WTC11 (cell line): ENCODE data around the gene CD164. TPM values are rescaled to one million over a fixed set of nuclear protein-coding genes. Genes with fewer than 3 reads are reported as not detected.
"Not testable (repeated sequence)": the region's sequence is repeated elsewhere in the genome, so short reads cannot be mapped to it uniquely, and the experiment has no call there.

Source experiments
- ATAC-seq: fragments of 200-7000 bp; cut with Tn5 transposase; 2 replicates; pipeline ENCODE4 v1.10.0; 2021; ENCODE audit warnings: mild to moderate bottlenecking, moderate library complexity
- CTCF ChIA-PET: fragments of 300-600 bp; sonication (Branson Sonifier 250); formaldehyde crosslinking; loops from one replicate; lab custom pipeline; 2021; ENCODE audit warnings: antibody characterized with exemption; lab: Charles Lee
- POLR2A ChIA-PET: fragments of 350-600 bp; sonication (Branson Sonifier 250); formaldehyde crosslinking; loops from one replicate; lab custom pipeline; 2021; ENCODE audit warnings: antibody characterized with exemption; lab: Charles Lee
- DNase-seq: peaks from one replicate; pipeline ENCODE4 v3.0.0; 2021; ENCODE audit warnings: low spot score
- H3K27ac Mint-ChIP-seq: 2 replicates; pipeline ENCODE4 v1.8.0; 2021; ENCODE audit warnings: mixed read lengths
- H3K27me3 Mint-ChIP-seq: 2 replicates; pipeline ENCODE4 v1.8.0; 2021; ENCODE audit warnings: low read depth, mild to moderate bottlenecking, moderate library complexity, mixed read lengths
- H3K36me3 Mint-ChIP-seq: 2 replicates; pipeline ENCODE4 v1.8.0; 2021; ENCODE audit warnings: mixed read lengths
- H3K4me1 Mint-ChIP-seq: 2 replicates; pipeline ENCODE4 v1.8.0; 2022; ENCODE audit warnings: mixed read lengths
- H3K4me3 Mint-ChIP-seq: 2 replicates; pipeline ENCODE4 v1.8.0; 2021; ENCODE audit warnings: mild to moderate bottlenecking, moderate library complexity, mixed read lengths
- H3K9me3 Mint-ChIP-seq: 2 replicates; pipeline ENCODE4 v1.8.0; 2021; ENCODE audit warnings: mixed read lengths
- CBFB ChIP-seq: sonication (generic); formaldehyde crosslinking; IDR thresholded peaks from 2 replicates; pipeline ENCODE4 v1.8.1; 2022; ENCODE audit warnings: mild to moderate bottlenecking, low read depth, missing genetic modification reagents
- GABPB1 ChIP-seq: sonication (generic); formaldehyde crosslinking; IDR thresholded peaks from 2 replicates; pipeline ENCODE4 v1.8.1; 2023; ENCODE audit warnings: mild to moderate bottlenecking, missing genetic modification reagents
- NFYB ChIP-seq: sonication (generic); formaldehyde crosslinking; conservative IDR thresholded peaks from 2 replicates; pipeline ENCODE4 v1.8.0; 2022; ENCODE audit warnings: low read depth, missing genetic modification reagents
- SMAD3 ChIP-seq: sonication (generic); formaldehyde crosslinking; IDR thresholded peaks from 2 replicates; pipeline ENCODE4 v1.8.0; 2022; ENCODE audit warnings: missing genetic modification reagents, mild to moderate bottlenecking, borderline replicate concordance
- TEAD4 ChIP-seq: sonication (generic); formaldehyde crosslinking; IDR thresholded peaks from 2 replicates; pipeline ENCODE4 v1.8.0; 2022; ENCODE audit warnings: mild to moderate bottlenecking, missing genetic modification reagents
- ZNF671 ChIP-seq: fragments of 250-450 bp; sonication (Bioruptor Pico); IDR thresholded peaks from 2 replicates; pipeline ENCODE4 v1.8.0; 2021; ENCODE audit warnings: mild to moderate bottlenecking
- total RNA-seq: library from RNA; stranded (reverse); gene quantifications from 3 replicates; pipeline ENCODE4 v1.2.3, GENCODE V29; 2021
- TF ChIP-seq, protein P1 (sequence below): sonication (generic); formaldehyde crosslinking; IDR thresholded peaks from 2 replicates; pipeline ENCODE4 v1.8.0; 2023; ENCODE audit warnings: missing genetic modification reagents, mild to moderate bottlenecking, borderline replicate concordance
- TF ChIP-seq, protein P2 (sequence below): fragments of 200-600 bp; IDR thresholded peaks from 2 replicates; pipeline ENCODE4 v1.8.0; 2022; ENCODE audit warnings: antibody characterized with exemption
- TF ChIP-seq, protein P3 (sequence below): sonication (generic); formaldehyde crosslinking; conservative IDR thresholded peaks from 2 replicates; pipeline ENCODE4 v1.8.1; 2023; ENCODE audit warnings: mild to moderate bottlenecking, low read depth, missing genetic modification reagents, moderate library complexity
- TF ChIP-seq, protein P4 (sequence below): sonication (generic); formaldehyde crosslinking; IDR thresholded peaks from 2 replicates; pipeline ENCODE4 v1.8.0; 2022; ENCODE audit warnings: missing genetic modification reagents
- TF ChIP-seq, protein P5 (sequence below): fragments of 250-450 bp; sonication (Bioruptor Pico); IDR thresholded peaks from 2 replicates; pipeline ENCODE4 v1.9.0; 2021; ENCODE audit warnings: mild to moderate bottlenecking

CD164 gene
- total RNA-seq, 1 experiment from 2014 or later, result 74.9 TPM

DNA sequence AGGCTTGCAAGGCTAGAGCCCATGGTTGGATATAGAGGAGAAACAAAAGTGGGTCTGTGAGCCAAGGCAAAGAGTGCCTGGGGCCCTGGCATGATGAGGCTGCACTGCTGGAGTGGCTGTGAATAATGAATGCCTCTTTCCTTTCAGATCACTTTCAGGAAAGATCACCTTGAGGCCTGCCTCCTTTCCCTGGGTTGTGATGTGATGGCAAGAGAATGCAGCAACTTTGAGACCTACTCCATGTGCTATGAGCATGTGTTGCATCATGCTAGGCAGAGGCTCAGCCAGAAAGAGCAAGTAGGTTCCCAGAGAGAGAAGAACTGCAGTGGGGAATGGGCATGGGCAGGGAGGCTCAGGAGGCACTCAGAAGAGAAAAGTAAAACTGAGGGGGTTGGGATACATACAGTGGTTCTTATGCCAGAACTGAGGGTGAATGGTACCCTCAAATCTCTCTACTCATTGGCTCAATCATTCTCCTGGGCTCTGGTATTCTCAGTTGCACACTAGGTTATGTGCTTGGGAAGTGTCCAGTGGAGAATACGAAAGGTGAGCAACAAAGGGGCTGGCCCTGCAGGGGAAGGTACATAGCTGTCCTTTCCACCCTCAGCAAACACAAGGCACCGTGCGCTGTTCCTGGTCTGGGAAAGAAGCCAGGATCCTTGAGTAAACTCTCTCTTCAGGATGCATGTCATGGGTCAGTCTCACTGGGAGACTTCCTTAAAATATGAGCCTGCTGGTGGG lies 45.9 kb downstream of the CD164 start (continued):
- peak; percentile 87 for TF ChIP-seq GABPB1 (CRISPR knock-in tag)
- TF ChIP-seq, all 79 proteins: peak for 2

DNA sequence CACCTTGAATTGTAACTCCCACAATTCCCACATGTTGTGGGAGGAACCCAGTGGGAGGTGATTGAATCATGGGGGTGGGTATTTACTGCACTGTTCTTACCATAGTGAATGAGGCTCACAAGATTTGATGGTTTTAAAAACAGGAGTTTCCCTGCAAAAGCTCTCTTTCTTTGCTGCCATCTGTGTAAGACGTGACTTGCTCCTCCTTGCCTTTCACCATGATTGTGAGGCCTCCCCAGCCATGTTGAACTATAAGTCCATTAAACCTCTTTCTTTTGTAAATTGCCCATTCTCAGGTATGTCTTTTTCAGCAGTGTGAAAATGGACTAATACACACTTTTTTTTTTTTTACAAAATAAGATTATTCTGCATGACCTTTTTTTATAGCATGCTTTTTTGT lies 48.4 kb downstream of the CD164 start:
- H3K4me1 Mint-ChIP-seq, DNase-seq, CTCF ChIA-PET, H3K27me3 Mint-ChIP-seq, H3K36me3 Mint-ChIP-seq, H3K4me3 Mint-ChIP-seq, H3K27ac Mint-ChIP-seq, POLR2A ChIA-PET, ATAC-seq: not testable (repeated sequence)
- H3K9me3 Mint-ChIP-seq, result peaks cover 17% of the 10 kb centered on the region

DNA sequence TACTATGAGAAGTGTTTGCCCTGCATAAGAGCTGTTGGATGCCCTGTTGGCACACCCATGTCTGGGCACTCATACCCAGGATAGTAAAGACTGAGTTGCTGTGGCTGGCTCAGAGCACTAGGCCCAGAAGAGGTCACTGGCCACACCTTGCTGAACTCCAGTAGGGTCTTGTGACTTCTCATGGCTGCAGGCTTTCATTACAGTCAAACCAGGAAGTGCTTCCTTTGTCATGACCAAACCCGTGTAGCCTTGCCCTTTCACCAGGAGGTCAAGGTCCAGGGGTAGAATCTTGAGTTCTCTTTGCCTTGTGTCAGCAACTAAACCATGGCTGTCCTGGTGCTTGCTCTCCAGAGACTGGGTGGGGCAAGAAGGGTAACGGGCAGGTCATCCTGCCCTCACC lies 49.5 kb downstream of the CD164 start:
- CTCF ChIA-PET, result no interaction called here
- no peak overlapping the region for H3K27ac Mint-ChIP-seq
- DNase-seq (no peak), ATAC-seq (no peak)
- peaks cover 4% of the 10 kb centered on the region for H3K36me3 Mint-ChIP-seq
- H3K27me3 Mint-ChIP-seq, result no peaks in the 10 kb centered on the region
- peaks cover 17% of the 10 kb centered on the region for H3K9me3 Mint-ChIP-seq
- no peak overlapping the region for H3K4me3 Mint-ChIP-seq
- peaks cover 6% of the 10 kb centered on the region for H3K4me1 Mint-ChIP-seq
- no peak for TF ChIP-seq SMAD3 (CRISPR knock-in tag)
- no peak for TF ChIP-seq NFYB (CRISPR knock-in tag)
- TF ChIP-seq CBFB, result no peak
- POLR2A ChIA-PET, result no interaction called here

DNA sequence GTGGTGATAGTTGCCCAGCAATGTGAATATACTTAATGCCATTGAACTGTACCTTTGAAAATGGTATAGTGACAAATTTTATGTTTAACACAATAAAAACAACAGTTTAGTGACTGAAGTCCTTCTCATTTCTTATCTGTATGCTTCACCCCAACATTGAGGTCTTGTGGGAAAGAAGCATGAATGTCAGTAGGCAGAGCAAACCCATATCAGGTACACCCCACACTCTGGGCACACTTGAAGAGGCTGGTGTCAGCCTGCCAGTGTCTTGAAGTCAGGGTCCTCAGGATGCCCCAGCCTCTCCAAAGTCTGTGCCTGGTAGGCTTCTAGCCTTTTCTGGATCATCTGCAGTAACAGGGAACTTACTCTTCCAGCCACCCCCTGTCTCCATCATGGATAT lies 51.2 kb downstream of the CD164 start:
- ATAC-seq (no peak), DNase-seq (no peak)
- no peak overlapping the region for H3K27ac Mint-ChIP-seq
- H3K4me1 Mint-ChIP-seq, result peaks cover 6% of the 10 kb centered on the region
- ChIA-PET POLR2A (no interaction called here), CTCF (no interaction called here)
- H3K27me3 Mint-ChIP-seq, result no peaks in the 10 kb centered on the region
- peaks cover 4% of the 10 kb centered on the region for H3K36me3 Mint-ChIP-seq
- no peak overlapping the region for H3K4me3 Mint-ChIP-seq
- peaks cover 17% of the 10 kb centered on the region for H3K9me3 Mint-ChIP-seq
- TF ChIP-seq ZNF671 (CRISPR knock-in tag) (no peak), TEAD4 (CRISPR knock-in tag) (no peak)
- TF ChIP-seq, protein P1, sequence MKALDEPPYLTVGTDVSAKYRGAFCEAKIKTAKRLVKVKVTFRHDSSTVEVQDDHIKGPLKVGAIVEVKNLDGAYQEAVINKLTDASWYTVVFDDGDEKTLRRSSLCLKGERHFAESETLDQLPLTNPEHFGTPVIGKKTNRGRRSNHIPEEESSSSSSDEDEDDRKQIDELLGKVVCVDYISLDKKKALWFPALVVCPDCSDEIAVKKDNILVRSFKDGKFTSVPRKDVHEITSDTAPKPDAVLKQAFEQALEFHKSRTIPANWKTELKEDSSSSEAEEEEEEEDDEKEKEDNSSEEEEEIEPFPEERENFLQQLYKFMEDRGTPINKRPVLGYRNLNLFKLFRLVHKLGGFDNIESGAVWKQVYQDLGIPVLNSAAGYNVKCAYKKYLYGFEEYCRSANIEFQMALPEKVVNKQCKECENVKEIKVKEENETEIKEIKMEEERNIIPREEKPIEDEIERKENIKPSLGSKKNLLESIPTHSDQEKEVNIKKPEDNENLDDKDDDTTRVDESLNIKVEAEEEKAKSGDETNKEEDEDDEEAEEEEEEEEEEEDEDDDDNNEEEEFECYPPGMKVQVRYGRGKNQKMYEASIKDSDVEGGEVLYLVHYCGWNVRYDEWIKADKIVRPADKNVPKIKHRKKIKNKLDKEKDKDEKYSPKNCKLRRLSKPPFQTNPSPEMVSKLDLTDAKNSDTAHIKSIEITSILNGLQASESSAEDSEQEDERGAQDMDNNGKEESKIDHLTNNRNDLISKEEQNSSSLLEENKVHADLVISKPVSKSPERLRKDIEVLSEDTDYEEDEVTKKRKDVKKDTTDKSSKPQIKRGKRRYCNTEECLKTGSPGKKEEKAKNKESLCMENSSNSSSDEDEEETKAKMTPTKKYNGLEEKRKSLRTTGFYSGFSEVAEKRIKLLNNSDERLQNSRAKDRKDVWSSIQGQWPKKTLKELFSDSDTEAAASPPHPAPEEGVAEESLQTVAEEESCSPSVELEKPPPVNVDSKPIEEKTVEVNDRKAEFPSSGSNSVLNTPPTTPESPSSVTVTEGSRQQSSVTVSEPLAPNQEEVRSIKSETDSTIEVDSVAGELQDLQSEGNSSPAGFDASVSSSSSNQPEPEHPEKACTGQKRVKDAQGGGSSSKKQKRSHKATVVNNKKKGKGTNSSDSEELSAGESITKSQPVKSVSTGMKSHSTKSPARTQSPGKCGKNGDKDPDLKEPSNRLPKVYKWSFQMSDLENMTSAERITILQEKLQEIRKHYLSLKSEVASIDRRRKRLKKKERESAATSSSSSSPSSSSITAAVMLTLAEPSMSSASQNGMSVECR, result no peak
- TF ChIP-seq, protein P2, sequence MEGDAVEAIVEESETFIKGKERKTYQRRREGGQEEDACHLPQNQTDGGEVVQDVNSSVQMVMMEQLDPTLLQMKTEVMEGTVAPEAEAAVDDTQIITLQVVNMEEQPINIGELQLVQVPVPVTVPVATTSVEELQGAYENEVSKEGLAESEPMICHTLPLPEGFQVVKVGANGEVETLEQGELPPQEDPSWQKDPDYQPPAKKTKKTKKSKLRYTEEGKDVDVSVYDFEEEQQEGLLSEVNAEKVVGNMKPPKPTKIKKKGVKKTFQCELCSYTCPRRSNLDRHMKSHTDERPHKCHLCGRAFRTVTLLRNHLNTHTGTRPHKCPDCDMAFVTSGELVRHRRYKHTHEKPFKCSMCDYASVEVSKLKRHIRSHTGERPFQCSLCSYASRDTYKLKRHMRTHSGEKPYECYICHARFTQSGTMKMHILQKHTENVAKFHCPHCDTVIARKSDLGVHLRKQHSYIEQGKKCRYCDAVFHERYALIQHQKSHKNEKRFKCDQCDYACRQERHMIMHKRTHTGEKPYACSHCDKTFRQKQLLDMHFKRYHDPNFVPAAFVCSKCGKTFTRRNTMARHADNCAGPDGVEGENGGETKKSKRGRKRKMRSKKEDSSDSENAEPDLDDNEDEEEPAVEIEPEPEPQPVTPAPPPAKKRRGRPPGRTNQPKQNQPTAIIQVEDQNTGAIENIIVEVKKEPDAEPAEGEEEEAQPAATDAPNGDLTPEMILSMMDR, result no peak
- TF ChIP-seq, protein P3, sequence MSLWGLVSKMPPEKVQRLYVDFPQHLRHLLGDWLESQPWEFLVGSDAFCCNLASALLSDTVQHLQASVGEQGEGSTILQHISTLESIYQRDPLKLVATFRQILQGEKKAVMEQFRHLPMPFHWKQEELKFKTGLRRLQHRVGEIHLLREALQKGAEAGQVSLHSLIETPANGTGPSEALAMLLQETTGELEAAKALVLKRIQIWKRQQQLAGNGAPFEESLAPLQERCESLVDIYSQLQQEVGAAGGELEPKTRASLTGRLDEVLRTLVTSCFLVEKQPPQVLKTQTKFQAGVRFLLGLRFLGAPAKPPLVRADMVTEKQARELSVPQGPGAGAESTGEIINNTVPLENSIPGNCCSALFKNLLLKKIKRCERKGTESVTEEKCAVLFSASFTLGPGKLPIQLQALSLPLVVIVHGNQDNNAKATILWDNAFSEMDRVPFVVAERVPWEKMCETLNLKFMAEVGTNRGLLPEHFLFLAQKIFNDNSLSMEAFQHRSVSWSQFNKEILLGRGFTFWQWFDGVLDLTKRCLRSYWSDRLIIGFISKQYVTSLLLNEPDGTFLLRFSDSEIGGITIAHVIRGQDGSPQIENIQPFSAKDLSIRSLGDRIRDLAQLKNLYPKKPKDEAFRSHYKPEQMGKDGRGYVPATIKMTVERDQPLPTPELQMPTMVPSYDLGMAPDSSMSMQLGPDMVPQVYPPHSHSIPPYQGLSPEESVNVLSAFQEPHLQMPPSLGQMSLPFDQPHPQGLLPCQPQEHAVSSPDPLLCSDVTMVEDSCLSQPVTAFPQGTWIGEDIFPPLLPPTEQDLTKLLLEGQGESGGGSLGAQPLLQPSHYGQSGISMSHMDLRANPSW (CRISPR knock-in tag), result no peak
- TF ChIP-seq, protein P4, sequence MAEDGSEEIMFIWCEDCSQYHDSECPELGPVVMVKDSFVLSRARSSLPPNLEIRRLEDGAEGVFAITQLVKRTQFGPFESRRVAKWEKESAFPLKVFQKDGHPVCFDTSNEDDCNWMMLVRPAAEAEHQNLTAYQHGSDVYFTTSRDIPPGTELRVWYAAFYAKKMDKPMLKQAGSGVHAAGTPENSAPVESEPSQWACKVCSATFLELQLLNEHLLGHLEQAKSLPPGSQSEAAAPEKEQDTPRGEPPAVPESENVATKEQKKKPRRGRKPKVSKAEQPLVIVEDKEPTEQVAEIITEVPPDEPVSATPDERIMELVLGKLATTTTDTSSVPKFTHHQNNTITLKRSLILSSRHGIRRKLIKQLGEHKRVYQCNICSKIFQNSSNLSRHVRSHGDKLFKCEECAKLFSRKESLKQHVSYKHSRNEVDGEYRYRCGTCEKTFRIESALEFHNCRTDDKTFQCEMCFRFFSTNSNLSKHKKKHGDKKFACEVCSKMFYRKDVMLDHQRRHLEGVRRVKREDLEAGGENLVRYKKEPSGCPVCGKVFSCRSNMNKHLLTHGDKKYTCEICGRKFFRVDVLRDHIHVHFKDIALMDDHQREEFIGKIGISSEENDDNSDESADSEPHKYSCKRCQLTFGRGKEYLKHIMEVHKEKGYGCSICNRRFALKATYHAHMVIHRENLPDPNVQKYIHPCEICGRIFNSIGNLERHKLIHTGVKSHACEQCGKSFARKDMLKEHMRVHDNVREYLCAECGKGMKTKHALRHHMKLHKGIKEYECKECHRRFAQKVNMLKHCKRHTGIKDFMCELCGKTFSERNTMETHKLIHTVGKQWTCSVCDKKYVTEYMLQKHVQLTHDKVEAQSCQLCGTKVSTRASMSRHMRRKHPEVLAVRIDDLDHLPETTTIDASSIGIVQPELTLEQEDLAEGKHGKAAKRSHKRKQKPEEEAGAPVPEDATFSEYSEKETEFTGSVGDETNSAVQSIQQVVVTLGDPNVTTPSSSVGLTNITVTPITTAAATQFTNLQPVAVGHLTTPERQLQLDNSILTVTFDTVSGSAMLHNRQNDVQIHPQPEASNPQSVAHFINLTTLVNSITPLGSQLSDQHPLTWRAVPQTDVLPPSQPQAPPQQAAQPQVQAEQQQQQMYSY (CRISPR knock-in tag), result no peak
- TF ChIP-seq, protein P5, sequence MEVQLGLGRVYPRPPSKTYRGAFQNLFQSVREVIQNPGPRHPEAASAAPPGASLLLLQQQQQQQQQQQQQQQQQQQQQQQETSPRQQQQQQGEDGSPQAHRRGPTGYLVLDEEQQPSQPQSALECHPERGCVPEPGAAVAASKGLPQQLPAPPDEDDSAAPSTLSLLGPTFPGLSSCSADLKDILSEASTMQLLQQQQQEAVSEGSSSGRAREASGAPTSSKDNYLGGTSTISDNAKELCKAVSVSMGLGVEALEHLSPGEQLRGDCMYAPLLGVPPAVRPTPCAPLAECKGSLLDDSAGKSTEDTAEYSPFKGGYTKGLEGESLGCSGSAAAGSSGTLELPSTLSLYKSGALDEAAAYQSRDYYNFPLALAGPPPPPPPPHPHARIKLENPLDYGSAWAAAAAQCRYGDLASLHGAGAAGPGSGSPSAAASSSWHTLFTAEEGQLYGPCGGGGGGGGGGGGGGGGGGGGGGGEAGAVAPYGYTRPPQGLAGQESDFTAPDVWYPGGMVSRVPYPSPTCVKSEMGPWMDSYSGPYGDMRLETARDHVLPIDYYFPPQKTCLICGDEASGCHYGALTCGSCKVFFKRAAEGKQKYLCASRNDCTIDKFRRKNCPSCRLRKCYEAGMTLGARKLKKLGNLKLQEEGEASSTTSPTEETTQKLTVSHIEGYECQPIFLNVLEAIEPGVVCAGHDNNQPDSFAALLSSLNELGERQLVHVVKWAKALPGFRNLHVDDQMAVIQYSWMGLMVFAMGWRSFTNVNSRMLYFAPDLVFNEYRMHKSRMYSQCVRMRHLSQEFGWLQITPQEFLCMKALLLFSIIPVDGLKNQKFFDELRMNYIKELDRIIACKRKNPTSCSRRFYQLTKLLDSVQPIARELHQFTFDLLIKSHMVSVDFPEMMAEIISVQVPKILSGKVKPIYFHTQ (CRISPR knock-in tag), result no peak
